ENCODE measurements around the gene HLA-A. TPM values are rescaled to one million over a fixed set of nuclear protein-coding genes. Genes with fewer than 3 reads are reported as not detected.

The HLA-A gene
- total and polyA plus RNA-seq, 9 of the 15 experiments (the other 6 are each of a cell fraction or from before 2014, with no cell fraction given) = 0.46 to 3.3 TPM; not detected in 7

DNA sequence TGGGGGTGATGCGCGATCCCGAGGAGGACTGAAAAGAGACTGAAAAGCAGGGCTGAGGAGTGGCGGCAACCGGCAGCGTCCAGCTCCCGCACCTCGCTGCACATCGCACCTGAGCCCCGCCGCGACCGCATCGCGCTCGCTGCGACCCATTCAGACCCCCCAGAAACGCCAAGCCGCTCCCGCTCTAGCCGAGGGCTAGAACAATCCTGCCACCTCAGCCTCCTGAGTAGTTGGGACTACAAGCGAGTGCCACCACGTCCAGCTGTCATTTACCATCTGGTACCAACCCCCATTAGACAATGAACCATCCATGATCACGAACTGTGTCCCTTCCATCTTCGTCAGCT, 33.2 kb downstream of the HLA-A start:
- Histone ChIP-seq H3K4me3 (no peak overlapping the region), H3K79me2 (ENCODE audit: control insufficient read depth, insufficient read depth, low read length) (no peaks in the 10 kb centered on the region), H3K9me3 (replicated peaks; ENCODE audit: control insufficient read depth, insufficient read depth, low read depth, low read length) (no peaks in the 10 kb centered on the region), H3K27ac (ENCODE audit: extremely low read depth, low read depth, low read length) (no peak overlapping the region), H3K9me1 (ENCODE audit: control insufficient read depth, insufficient read depth, low read length) (no peaks in the 10 kb centered on the region), H2AFZ (ENCODE audit: low read depth, low read length) (no peak overlapping the region), H3K4me2 (ENCODE audit: insufficient read depth, low read length) (no peak overlapping the region), H4K20me1 (replicated peaks; ENCODE audit: control insufficient read depth, insufficient read depth, low read length) (no peaks in the 10 kb centered on the region), H3K9ac (ENCODE audit: insufficient read depth in 1 of 2, low read depth in 2 of 2, low read length in 2 of 2) (peak overlapping the region in 1 of 2 experiments; percentile 15; a peak in 1 of 4 replicates), H3K36me3 (ENCODE audit: control insufficient read depth, insufficient read depth, low read length) (no peaks in the 10 kb centered on the region), H3K27me3 (ENCODE audit: control insufficient read depth in 2 of 2, insufficient read depth in 2 of 2, low read length in 2 of 2) (no peaks in the 10 kb centered on the region), H3K4me1 (replicated peaks in 1 of 2; ENCODE audit: control insufficient read depth in 2 of 2, insufficient read depth in 2 of 2, low read length in 2 of 2) (peaks cover 10 to 29% of the 10 kb centered on the region in 2 experiments; a peak in 3 of 5 replicates)
- in situ Hi-C loops (cut with MboI) (no loop called here), intact Hi-C loops (cut with micrococcal nuclease) (no loop called here)
- FAIRE-seq = no peak
- no peak for ATAC-seq
- TF ChIP-seq, protein P1, sequence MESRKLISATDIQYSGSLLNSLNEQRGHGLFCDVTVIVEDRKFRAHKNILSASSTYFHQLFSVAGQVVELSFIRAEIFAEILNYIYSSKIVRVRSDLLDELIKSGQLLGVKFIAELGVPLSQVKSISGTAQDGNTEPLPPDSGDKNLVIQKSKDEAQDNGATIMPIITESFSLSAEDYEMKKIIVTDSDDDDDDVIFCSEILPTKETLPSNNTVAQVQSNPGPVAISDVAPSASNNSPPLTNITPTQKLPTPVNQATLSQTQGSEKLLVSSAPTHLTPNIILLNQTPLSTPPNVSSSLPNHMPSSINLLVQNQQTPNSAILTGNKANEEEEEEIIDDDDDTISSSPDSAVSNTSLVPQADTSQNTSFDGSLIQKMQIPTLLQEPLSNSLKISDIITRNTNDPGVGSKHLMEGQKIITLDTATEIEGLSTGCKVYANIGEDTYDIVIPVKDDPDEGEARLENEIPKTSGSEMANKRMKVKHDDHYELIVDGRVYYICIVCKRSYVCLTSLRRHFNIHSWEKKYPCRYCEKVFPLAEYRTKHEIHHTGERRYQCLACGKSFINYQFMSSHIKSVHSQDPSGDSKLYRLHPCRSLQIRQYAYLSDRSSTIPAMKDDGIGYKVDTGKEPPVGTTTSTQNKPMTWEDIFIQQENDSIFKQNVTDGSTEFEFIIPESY (CRISPR knock-in tag; IDR thresholded peaks at IDR 0.05) = 0 out of 2 replicates have a peak, but pooled peaks have one; percentile 46
- TF ChIP-seq, protein P2, sequence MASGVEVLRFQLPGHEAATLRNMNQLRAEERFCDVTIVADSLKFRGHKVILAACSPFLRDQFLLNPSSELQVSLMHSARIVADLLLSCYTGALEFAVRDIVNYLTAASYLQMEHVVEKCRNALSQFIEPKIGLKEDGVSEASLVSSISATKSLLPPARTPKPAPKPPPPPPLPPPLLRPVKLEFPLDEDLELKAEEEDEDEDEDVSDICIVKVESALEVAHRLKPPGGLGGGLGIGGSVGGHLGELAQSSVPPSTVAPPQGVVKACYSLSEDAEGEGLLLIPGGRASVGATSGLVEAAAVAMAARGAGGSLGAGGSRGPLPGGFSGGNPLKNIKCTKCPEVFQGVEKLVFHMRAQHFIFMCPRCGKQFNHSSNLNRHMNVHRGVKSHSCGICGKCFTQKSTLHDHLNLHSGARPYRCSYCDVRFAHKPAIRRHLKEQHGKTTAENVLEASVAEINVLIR (CRISPR knock-in tag; IDR thresholded peaks at IDR 0.05) = no peak
- BruUV-seq (replicated peaks) = no TSS peak
- DNase-seq (ENCODE audit: extremely low read depth in 1 of 4, low spot score in 3 of 4) = no peak
- ChIA-PET CTCF (ENCODE audit: low intra/inter-chr PET ratio) (no interaction called here), POLR2A (interaction anchor here (0.7 to 5.4 kb wide), 3 partner anchors 10 to 91 kb away, joined by 4 to 52 read pairs (median 8); partner anchors contain the start of gene PPP1R11)
- WGBS (ENCODE audit: insufficient coverage, low coverage, missing lambda C conversion rate) = 89% methylated on average over 25 of the region's 25 CpGs
